ENCODE results near the gene OR5C1.
"Not testable (repeated sequence)": the region's sequence is repeated elsewhere in the genome, so short reads cannot be mapped to it uniquely, and the experiment has no call there.

OR5C1 gene

DNA sequence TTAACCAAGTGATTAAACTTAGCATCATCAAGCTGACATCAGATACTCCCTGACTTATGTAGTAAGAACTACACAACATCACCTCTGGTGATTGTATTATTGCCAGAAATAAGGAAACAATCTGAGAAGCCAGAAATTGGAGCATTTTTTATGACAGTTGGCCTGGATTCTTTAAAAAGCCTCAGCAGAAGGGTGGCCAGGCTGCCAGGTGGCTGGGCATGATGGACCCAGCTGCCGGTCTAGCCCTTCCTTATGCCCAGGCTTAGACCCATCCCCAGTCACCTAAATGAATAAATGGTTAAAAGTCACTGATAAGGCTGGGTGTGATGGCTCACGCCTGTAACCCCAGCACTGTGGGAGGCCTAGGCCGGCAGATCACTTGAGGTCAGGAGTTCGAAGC is 24.0 kb downstream of the OR5C1 start:
- no peak for ATAC-seq

- ATAC-seq = no peak
Observed at GRCh38 chr9:122814545-122814944, 25.8 kb downstream of the OR5C1 start.

DNA sequence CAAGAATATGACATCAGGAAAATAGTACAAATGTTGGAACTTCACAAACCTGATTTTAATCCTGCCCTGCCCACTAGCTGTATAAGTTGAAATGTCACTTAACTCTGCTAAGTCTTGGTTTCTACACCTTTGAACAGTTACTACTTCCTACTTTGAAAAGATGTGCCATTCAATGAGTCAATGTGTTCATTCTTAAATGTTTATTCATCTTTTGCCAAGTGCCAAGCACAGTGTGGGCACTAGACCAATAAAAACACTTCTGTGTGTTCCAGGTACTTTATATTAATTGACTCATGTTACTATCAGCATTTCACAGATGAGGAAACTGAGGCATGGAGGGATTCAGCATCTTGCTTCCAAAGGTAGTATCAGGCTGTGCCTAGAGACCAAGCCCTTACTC is 26.8 kb downstream of the OR5C1 start:
- peak; percentile 27 to 40 for ATAC-seq

- ATAC-seq = peak; percentile 73 to 75
Observed at GRCh38 chr9:122816163-122816867, 27.6 kb downstream of the OR5C1 start.

GRCh38 chr9:122819326-122819725 is 30.6 kb downstream of the OR5C1 start:
- no peak for ATAC-seq

GRCh38 chr9:122819791-122820489 is 31.2 kb downstream of the OR5C1 start:
- ATAC-seq = no peak

DNA sequence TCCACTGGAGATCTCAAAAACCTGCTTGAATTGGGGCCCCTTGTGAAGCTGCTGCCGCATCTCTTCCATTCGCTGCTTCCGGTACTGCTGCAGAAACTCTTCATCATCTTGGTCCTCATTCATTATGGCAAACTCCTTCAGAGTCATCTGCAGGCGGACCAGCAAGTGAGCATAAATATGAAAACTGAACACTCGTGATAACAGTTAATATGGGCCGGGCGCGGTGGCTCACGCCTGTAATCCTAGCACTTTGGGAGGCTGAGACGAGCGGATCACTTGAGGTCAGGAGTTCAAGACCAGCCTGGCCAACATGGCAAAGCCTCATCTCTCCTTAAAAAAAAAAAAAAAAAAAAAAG is 31.7 kb downstream of the OR5C1 start:
- no peak for ATAC-seq

DNA sequence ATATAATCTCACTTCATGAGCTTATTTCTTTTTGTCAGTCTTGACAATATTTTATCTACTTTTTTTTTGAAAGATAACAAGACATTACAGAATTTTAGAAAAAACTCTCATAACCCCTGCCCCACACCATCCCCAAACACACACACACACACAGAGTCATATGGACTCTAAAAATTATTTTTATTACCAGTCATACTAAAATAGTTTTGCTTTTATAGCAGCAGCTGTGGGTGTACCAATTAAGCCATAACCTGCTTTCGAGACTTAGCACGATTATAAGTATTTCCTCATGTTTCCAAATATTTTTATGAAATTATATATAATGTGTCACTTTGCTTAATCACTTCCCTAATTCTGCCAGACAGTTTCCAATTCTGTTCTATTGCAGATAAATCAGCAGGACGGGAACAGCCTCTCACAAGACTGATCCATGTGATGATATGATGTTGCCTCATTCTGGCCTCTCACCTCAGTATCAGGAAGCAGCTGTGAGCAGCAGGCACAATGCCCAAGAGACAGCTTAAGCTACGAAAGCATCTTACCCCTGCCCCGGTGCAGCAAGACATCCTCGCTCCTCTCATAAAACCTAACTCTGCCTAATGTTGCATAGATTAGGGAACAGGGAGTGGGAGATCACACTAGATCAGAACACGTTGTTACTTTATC is 32.7 kb downstream of the OR5C1 start:
- ATAC-seq = no peak

GRCh38 chr9:122822056-122822455 is 33.3 kb downstream of the OR5C1 start:
- ATAC-seq = no peak

DNA sequence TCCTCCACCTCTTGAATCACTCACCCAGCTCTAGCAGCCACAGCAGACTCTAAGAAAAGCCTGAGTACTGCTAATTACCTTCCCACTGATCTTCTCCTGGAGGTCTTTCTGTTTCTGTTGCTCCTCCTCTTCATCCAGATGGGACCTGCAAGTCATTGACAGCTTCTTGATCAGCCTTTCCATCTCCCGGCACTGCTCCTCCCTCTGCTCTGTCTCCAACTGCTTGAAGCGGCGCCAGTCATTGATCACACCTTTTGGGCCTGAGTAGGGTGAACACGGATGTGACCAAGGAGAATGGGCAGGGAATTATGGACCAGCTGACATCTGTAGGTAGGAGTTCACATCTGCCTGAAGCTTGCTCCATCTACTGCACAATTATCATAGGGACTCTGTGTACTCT is 34.2 kb downstream of the OR5C1 start:
- no peak for ATAC-seq

GRCh38 chr9:122827761-122828093 is 39.0 kb downstream of the OR5C1 start:
- peak in 1 of 2 donors; percentile 2 for ATAC-seq

- ATAC-seq = not testable (repeated sequence)
Observed at GRCh38 chr9:122828965-122829284, 40.2 kb downstream of the OR5C1 start.

DNA sequence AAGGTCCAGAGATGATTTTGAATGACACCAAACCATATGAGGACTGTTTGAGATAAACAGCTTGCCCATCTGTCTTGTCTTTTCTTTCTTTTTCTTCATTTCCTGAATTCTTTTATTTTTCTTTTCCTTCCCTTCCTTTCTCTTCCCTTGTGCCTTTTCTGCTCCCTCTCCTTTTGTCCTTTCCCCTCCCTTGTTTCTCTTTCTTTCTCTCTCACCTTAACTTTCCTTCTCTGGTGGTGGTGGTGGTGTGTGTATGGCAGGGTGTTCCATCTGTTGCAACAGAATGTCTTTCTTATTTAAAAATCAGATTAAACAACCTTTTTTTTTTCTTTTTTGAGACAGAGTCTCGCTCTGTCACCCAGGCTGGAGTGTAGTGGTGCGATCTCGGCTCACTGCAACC is 43.5 kb downstream of the OR5C1 start:
- no peak for ATAC-seq

DNA sequence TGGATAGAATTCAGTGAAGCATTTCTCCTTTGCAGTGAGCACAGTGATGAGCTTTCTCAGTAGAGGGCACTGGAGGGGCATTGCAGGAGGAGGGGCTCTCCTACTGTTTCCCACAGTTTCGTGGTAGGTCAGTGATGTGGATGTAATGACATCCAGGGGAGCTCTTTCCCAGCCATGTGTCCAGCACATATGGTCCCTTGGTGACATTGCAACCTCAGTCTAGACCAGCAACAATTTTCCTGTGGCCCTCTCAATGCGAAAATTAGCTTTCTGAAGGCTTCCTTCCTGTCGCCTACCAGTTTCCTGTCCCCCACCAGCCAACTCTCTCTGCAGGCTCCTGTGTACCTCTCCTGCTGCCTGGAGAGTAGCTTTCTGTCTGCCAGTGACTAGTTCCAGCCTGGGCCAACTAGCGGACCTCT is 46.6 kb downstream of the OR5C1 start:
- peak in 1 of 2 donors; percentile 30 for ATAC-seq

DNA sequence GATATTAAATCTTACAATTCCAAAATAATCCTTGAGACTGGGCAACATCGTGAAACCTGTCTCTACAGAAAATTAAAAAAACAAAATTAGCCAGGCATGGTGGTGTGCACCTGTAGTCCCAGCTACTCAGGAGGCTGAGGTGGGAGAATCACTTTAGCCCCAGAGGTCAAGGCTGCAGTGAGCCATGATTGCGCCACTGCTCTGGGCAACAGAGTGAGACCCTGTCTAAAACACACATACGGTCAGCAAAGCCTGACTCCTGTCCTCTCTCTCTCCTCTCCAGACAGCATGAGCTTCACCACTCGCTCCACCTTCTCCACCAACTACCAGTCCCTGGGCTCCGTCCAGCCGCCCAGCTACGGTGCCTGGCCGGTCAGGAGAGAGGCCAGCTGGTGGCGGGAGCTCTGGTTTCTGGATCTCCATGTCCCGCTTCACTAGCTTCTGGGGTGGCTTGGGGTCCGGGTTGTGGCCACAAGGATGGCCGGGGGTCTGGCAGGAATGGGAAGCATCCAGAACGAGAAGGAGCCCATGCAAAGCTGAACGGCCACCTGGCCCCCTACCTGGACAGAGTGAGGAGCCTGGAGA is 48.6 kb downstream of the OR5C1 start:
- ATAC-seq = no peak

DNA sequence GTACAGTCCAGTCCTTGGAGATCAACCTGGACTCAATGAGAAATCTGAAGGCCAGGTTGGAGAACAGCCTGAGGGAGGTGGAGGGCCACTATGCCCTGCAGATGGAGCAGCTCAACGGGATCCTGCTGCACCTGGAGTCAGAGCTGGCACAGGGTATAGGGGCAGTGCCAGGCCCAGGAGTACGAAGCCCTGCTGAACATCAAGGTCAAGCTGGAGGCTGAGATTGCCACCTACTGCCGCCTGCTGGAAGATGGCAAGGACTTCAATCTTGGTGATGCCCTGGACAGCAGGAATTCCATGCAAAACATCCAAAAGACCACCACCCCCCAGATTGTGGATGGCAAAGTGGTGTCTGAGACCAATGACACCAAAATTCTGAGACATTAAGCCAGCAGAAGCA is 49.7 kb downstream of the OR5C1 start:
- ATAC-seq = not testable (repeated sequence)

All from activated CD4-positive, CD25-positive, alpha-beta regulatory T cell treated with anti-CD3 and anti-CD28 coated beads, Interleukin-2, amount 50 U/mL, for 24 hours (primary cell).